Measurements from ENCODE around the gene ARL2BP. TPM values are rescaled to one million over a fixed set of nuclear protein-coding genes. Genes with fewer than 3 reads are reported as not detected.
A peak's percentile ranks its signal among the peaks of the same experiment; 100 is the strongest.

ARL2BP gene
- total and polyA plus RNA-seq, 9 of the 15 experiments (the other 6 are each of a cell fraction or from before 2014, with no cell fraction given), result 16.7 to 41.8 (median 27.2) TPM

DNA sequence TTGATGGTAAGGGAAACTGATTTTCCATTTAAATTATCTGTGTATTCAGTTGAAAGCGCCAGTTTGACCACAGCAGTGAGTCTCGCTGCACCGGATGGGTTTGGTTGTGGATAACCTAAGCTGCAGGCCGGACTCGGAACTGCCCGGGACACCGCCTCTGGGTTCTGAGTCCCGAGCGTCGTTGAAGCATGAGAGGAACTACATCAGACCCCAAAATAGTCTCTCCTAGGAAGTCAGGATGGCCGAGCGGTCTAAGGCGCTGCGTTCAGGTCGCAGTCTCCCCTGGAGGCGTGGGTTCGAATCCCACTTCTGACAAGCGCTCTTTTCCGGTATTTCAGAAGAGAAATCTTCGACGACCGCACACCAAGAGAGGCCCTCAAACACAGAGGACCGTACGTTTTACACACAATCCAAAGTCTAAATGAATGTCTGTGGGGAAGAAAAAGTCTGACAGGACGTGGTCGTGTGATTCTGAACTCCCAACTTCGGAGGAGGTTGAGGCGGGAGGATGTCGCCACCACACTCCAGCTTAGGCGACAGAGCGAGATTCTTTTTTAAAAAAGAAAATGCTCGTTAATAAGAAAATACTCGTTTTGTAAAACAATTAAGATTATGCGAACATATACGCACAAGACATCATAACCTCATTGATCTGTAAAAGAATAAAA, 54.8 kb downstream of the ARL2BP start (continued):
- TF ChIP-seq, protein P1, sequence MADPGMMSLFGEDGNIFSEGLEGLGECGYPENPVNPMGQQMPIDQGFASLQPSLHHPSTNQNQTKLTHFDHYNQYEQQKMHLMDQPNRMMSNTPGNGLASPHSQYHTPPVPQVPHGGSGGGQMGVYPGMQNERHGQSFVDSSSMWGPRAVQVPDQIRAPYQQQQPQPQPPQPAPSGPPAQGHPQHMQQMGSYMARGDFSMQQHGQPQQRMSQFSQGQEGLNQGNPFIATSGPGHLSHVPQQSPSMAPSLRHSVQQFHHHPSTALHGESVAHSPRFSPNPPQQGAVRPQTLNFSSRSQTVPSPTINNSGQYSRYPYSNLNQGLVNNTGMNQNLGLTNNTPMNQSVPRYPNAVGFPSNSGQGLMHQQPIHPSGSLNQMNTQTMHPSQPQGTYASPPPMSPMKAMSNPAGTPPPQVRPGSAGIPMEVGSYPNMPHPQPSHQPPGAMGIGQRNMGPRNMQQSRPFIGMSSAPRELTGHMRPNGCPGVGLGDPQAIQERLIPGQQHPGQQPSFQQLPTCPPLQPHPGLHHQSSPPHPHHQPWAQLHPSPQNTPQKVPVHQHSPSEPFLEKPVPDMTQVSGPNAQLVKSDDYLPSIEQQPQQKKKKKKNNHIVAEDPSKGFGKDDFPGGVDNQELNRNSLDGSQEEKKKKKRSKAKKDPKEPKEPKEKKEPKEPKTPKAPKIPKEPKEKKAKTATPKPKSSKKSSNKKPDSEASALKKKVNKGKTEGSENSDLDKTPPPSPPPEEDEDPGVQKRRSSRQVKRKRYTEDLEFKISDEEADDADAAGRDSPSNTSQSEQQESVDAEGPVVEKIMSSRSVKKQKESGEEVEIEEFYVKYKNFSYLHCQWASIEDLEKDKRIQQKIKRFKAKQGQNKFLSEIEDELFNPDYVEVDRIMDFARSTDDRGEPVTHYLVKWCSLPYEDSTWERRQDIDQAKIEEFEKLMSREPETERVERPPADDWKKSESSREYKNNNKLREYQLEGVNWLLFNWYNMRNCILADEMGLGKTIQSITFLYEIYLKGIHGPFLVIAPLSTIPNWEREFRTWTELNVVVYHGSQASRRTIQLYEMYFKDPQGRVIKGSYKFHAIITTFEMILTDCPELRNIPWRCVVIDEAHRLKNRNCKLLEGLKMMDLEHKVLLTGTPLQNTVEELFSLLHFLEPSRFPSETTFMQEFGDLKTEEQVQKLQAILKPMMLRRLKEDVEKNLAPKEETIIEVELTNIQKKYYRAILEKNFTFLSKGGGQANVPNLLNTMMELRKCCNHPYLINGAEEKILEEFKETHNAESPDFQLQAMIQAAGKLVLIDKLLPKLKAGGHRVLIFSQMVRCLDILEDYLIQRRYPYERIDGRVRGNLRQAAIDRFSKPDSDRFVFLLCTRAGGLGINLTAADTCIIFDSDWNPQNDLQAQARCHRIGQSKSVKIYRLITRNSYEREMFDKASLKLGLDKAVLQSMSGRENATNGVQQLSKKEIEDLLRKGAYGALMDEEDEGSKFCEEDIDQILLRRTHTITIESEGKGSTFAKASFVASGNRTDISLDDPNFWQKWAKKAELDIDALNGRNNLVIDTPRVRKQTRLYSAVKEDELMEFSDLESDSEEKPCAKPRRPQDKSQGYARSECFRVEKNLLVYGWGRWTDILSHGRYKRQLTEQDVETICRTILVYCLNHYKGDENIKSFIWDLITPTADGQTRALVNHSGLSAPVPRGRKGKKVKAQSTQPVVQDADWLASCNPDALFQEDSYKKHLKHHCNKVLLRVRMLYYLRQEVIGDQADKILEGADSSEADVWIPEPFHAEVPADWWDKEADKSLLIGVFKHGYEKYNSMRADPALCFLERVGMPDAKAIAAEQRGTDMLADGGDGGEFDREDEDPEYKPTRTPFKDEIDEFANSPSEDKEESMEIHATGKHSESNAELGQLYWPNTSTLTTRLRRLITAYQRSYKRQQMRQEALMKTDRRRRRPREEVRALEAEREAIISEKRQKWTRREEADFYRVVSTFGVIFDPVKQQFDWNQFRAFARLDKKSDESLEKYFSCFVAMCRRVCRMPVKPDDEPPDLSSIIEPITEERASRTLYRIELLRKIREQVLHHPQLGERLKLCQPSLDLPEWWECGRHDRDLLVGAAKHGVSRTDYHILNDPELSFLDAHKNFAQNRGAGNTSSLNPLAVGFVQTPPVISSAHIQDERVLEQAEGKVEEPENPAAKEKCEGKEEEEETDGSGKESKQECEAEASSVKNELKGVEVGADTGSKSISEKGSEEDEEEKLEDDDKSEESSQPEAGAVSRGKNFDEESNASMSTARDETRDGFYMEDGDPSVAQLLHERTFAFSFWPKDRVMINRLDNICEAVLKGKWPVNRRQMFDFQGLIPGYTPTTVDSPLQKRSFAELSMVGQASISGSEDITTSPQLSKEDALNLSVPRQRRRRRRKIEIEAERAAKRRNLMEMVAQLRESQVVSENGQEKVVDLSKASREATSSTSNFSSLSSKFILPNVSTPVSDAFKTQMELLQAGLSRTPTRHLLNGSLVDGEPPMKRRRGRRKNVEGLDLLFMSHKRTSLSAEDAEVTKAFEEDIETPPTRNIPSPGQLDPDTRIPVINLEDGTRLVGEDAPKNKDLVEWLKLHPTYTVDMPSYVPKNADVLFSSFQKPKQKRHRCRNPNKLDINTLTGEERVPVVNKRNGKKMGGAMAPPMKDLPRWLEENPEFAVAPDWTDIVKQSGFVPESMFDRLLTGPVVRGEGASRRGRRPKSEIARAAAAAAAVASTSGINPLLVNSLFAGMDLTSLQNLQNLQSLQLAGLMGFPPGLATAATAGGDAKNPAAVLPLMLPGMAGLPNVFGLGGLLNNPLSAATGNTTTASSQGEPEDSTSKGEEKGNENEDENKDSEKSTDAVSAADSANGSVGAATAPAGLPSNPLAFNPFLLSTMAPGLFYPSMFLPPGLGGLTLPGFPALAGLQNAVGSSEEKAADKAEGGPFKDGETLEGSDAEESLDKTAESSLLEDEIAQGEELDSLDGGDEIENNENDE (IDR thresholded peaks at IDR 0.05; ENCODE audit: low read depth, low read length), result no peak
- TF ChIP-seq, protein P2, sequence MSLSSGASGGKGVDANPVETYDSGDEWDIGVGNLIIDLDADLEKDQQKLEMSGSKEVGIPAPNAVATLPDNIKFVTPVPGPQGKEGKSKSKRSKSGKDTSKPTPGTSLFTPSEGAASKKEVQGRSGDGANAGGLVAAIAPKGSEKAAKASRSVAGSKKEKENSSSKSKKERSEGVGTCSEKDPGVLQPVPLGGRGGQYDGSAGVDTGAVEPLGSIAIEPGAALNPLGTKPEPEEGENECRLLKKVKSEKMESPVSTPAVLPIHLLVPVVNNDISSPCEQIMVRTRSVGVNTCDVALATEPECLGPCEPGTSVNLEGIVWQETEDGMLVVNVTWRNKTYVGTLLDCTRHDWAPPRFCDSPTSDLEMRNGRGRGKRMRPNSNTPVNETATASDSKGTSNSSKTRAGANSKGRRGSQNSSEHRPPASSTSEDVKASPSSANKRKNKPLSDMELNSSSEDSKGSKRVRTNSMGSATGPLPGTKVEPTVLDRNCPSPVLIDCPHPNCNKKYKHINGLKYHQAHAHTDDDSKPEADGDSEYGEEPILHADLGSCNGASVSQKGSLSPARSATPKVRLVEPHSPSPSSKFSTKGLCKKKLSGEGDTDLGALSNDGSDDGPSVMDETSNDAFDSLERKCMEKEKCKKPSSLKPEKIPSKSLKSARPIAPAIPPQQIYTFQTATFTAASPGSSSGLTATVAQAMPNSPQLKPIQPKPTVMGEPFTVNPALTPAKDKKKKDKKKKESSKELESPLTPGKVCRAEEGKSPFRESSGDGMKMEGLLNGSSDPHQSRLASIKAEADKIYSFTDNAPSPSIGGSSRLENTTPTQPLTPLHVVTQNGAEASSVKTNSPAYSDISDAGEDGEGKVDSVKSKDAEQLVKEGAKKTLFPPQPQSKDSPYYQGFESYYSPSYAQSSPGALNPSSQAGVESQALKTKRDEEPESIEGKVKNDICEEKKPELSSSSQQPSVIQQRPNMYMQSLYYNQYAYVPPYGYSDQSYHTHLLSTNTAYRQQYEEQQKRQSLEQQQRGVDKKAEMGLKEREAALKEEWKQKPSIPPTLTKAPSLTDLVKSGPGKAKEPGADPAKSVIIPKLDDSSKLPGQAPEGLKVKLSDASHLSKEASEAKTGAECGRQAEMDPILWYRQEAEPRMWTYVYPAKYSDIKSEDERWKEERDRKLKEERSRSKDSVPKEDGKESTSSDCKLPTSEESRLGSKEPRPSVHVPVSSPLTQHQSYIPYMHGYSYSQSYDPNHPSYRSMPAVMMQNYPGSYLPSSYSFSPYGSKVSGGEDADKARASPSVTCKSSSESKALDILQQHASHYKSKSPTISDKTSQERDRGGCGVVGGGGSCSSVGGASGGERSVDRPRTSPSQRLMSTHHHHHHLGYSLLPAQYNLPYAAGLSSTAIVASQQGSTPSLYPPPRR (CRISPR knock-in tag; IDR thresholded peaks at IDR 0.05; ENCODE audit: borderline replicate concordance), result peak; percentile 62; the same call in 1 of the 2 replicates
- TF ChIP-seq EGR1 (conservative IDR thresholded peaks at IDR 0.05) (0 out of 2 replicates have a peak, but pooled peaks have one; percentile 5), SRSF3 (IDR thresholded peaks at IDR 0.05; ENCODE audit: insufficient read depth, low read length) (no peak), MIER1 (IDR thresholded peaks at IDR 0.05; ENCODE audit: low read depth) (peak; percentile 69; the same call in 1 of the 2 replicates), ESRRB (CRISPR knock-in tag; IDR thresholded peaks at IDR 0.05; ENCODE audit: borderline replicate concordance) (0 out of 2 replicates have a peak, but pooled peaks have one; percentile 51), KHSRP (IDR thresholded peaks at IDR 0.05) (no peak), EWSR1 (IDR thresholded peaks at IDR 0.05; ENCODE audit: borderline replicate concordance, low read depth, partially characterized antibody) (no peak), HMG20B (CRISPR knock-in tag; IDR thresholded peaks at IDR 0.05) (peak; percentile 66; the same call in 1 of the 2 replicates), SPI1 (IDR thresholded peaks at IDR 0.05; ENCODE audit: borderline replicate concordance, low read depth, low read length) (no peak)

Measured in K562 (cell line).